Measurements from ENCODE around the gene TWIST1.

DNA sequence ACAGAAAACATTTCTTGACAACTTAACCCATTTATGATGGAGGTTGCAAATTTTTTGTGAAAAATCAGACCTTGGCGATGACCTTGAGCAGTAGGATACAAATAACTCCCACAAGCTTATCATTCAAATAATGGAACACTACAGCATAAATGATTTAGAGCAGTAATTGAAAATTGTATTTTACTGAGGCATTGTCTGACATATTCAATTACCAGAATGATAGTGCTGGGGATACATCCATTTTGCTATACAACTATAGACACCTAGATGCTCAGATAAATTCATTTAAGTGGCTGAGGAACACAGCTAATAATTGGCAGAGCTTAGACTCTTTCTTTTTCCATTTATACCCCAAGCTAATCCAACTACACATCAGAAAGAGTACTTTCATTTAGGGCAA, 18.9 kb downstream of the TWIST1 start:
- TF ChIP-seq FOXM1 (IDR thresholded peaks at IDR 0.05; ENCODE audit: borderline replicate concordance, low read depth), result no peak
- TF ChIP-seq, protein P1, sequence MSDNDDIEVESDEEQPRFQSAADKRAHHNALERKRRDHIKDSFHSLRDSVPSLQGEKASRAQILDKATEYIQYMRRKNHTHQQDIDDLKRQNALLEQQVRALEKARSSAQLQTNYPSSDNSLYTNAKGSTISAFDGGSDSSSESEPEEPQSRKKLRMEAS (IDR thresholded peaks at IDR 0.05), result no peak
- no peak for TF ChIP-seq RAD21 (IDR thresholded peaks at IDR 0.05; ENCODE audit: low read depth)
- no peak for TF ChIP-seq YY1 (IDR thresholded peaks at IDR 0.05; ENCODE audit: low read depth)
- TF ChIP-seq, protein P2, sequence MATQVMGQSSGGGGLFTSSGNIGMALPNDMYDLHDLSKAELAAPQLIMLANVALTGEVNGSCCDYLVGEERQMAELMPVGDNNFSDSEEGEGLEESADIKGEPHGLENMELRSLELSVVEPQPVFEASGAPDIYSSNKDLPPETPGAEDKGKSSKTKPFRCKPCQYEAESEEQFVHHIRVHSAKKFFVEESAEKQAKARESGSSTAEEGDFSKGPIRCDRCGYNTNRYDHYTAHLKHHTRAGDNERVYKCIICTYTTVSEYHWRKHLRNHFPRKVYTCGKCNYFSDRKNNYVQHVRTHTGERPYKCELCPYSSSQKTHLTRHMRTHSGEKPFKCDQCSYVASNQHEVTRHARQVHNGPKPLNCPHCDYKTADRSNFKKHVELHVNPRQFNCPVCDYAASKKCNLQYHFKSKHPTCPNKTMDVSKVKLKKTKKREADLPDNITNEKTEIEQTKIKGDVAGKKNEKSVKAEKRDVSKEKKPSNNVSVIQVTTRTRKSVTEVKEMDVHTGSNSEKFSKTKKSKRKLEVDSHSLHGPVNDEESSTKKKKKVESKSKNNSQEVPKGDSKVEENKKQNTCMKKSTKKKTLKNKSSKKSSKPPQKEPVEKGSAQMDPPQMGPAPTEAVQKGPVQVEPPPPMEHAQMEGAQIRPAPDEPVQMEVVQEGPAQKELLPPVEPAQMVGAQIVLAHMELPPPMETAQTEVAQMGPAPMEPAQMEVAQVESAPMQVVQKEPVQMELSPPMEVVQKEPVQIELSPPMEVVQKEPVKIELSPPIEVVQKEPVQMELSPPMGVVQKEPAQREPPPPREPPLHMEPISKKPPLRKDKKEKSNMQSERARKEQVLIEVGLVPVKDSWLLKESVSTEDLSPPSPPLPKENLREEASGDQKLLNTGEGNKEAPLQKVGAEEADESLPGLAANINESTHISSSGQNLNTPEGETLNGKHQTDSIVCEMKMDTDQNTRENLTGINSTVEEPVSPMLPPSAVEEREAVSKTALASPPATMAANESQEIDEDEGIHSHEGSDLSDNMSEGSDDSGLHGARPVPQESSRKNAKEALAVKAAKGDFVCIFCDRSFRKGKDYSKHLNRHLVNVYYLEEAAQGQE (IDR thresholded peaks at IDR 0.05; ENCODE audit: low read depth), result no peak
- TF ChIP-seq EP300 (IDR thresholded peaks at IDR 0.05; ENCODE audit: borderline replicate concordance), result no peak
- TF ChIP-seq CEBPB (IDR thresholded peaks at IDR 0.05), result no peak
- no peak for TF ChIP-seq TAF1 (IDR thresholded peaks at IDR 0.05; ENCODE audit: low read depth)
- no peak for TF ChIP-seq ZBTB7A (IDR thresholded peaks at IDR 0.05; ENCODE audit: low read depth)
- no peak for TF ChIP-seq CREB1 (IDR thresholded peaks at IDR 0.05; ENCODE audit: low read depth)
